GM12872 (cell line): ENCODE data around the gene ZNHIT3.

Source experiments
- CTCF ChIP-seq: IDR thresholded peaks from 3 replicates; pipeline ENCODE4 v1.5.1; 2011; ENCODE audit warnings: low read depth, mild to moderate bottlenecking, low read length, moderate library complexity; ENCODE audit not compliant: insufficient read depth

The ZNHIT3 gene

DNA sequence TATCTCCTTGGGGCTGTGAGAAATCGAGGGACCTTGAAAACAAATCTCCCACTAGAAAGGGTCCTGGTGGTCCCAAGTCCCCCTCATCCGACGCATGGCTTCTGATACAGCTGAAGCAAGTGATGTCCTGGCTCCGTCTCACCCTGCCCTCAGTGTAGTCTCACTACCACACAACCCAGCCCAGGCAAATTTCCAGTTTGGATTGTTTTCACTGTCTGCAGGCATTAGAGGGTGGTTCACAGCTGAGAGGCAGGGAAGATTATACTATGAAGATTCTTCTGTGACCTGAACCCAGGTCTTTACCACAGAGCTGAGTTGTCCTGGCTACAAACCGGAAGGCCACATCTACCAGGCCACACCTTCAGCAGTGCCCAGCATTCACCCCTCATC lies 17.7 kb downstream of the ZNHIT3 start:
- no peak for TF ChIP-seq CTCF

DNA sequence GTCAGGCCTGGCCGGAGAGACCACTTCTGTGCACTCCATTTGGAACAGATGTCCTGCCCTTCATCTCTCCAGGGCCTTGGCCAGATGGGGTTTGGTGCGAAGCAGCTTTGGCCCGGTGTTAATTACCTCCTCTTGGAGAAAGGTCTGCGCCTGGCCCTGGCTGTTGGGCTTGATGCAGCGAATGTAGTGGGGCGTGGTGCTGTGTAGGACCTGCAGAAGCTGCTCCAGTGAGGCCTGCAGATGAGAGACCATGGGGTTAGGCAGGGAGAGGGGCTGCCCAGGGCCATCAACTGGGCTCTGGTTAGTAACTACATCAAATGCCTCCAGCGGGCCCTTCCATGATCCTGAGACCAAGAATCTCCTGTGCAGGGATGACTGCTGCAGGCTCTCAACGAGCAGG lies 18.7 kb downstream of the ZNHIT3 start:
- no peak for TF ChIP-seq CTCF

DNA sequence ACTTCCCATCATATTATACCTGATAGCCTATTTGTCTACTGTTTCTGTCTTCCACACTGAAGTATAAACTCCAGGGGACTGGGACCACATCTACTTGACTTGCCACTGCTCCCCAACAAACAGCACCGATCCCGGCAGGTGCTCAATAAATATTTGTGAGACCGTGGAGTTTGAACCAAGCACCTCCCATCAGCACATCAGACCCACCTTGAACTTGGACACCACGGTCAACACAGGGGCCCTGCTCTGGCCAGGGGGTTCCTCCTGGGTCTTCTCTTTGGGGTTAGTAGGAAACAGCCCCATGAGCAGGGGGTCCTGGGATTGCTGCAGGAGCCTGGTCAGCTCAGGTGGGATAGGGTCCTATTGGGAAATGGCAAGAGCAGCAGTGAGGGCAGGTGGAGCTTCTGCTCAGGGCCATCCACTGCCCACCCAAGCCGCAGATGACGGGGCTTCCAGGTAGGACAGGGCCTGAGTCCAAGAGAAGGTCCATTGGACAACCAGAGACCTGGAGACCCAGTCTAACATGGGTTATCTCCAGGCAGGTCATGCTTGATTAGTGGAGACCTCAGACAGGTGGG lies 19.9 kb downstream of the ZNHIT3 start:
- TF ChIP-seq CTCF: no peak

GRCh38 chr17:36506831-36507230 lies 20.4 kb downstream of the ZNHIT3 start:
- no peak for TF ChIP-seq CTCF

DNA sequence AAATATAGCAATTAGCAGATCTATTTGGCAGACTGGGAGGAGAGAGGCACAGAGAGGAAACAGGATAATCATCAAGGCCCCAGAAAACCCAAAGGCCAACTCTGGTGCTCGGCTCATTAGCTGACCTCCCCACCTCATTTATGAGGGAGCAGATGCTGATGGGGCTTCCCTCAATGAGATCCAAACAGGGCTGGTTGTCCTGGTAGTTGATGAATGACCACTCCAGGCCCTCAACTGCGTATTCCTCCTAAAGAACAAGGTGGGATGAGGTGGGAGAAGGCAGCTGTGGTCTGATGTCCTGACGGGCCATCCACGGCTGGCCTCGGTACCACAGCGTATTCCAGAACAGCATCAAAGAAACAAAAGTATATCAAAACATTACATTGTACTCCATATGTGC lies 20.8 kb downstream of the ZNHIT3 start:
- TF ChIP-seq CTCF: no peak

DNA sequence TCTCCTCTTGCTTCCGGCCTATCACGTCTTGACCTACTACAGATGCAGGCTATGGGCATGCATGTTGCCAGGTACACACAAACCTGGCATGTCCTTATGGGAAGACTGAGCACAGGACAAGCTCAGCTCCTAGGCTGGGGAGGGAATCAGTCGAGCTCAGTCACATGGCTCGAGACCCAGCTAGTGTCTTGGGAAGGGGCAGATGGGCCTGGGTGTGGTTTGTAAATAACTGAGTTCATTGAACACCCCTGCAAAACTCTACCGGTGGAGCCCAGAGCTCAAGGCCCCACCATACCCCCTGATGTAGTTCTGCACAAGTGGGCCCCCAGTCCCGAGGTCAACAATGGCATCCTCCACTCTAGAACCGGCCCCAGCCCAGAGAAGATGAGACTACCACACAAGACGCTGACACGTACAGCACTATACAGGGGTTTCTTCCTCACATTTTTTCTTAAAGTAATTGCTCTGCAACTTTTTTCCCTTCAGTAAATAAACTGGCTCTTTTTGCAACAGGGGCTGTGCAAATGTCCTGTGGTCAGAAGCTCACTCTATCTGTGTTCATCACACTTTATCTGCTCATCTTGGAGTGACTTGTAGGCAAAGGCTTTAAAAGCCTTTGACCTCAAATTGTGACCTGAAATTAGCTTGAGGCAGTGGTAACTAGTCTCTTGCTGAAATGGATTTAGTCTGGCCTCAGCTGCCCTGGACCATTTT lies 22.9 kb downstream of the ZNHIT3 start:
- no peak for TF ChIP-seq CTCF

DNA sequence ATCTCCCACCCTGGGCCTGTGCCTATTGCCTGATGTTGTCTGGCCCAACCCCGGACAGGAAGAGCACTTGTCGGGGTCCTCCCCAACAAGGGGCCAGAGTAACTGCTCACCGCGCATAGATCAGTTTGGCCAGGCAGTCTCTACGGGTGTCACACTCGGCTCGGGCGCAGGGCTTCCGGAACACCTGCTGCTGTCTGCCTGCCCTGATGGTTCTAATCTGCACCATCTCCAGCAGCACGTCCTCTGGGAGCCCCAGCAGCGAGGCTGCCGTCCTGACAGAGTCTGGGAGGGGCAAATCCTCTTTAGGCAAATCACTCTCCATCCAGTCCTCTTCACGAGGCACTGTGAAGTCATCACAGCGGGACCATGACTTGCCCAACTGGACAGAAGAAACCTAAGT lies 24.2 kb downstream of the ZNHIT3 start:
- no peak for TF ChIP-seq CTCF
